ENCODE results near the gene ZMYND8.

DNA sequence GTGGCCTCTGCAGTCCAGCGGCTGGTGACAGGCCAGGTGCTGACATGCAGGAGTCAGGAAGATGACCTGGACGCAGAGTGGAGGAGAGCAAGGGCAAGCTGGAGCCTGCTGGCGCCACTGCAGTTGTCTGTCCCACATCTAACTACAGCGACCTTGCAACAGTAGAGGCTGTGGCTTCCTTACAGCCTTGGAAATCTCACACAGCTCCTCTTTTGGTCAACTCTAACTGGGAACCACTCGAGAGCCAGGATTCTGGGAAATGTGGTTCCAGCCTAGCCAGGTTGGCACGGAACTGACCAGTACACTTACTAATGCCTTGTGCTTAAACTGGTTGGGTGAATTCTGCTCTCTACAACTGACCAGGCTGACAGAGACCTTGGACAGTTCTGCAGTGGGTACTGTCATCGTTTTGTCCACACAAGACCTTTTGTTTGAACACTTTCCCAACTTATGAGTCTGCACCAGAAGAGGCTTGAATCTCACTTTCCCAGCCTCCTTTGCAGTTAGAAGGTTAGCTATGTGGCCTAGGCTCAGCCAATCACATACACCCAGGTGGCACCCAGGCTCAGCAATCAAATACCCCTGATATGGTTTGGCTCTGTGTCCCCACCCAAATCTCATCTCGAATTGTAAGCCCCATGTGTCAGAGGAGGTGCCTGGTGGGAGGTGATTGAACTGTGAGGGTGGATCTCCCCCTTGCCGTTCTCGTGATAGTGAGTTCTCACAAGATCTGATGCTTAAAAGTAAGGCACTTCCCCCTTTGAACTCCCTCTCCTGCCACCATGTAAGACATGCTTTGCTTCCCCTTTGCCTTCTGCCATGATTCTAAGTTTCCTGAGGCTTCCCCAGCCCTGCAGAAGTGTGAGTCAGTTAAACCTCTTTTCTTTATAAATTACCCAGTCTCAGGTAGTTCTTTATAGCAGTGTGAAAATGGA lies 153.5 kb downstream of the ZMYND8 start:
- TF ChIP-seq, protein P1, sequence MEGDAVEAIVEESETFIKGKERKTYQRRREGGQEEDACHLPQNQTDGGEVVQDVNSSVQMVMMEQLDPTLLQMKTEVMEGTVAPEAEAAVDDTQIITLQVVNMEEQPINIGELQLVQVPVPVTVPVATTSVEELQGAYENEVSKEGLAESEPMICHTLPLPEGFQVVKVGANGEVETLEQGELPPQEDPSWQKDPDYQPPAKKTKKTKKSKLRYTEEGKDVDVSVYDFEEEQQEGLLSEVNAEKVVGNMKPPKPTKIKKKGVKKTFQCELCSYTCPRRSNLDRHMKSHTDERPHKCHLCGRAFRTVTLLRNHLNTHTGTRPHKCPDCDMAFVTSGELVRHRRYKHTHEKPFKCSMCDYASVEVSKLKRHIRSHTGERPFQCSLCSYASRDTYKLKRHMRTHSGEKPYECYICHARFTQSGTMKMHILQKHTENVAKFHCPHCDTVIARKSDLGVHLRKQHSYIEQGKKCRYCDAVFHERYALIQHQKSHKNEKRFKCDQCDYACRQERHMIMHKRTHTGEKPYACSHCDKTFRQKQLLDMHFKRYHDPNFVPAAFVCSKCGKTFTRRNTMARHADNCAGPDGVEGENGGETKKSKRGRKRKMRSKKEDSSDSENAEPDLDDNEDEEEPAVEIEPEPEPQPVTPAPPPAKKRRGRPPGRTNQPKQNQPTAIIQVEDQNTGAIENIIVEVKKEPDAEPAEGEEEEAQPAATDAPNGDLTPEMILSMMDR (IDR thresholded peaks at IDR 0.05; ENCODE audit: extremely low read depth in 1 of 2, insufficient read depth in 1 of 2, low read depth in 1 of 2, low read length in 2 of 2): no peak
- TF ChIP-seq POLR2AphosphoS5 (IDR thresholded peaks at IDR 0.05; ENCODE audit: insufficient read depth, low read depth, low read length) (no peak), EZH2 (IDR thresholded peaks at IDR 0.05; ENCODE audit: borderline replicate concordance, low read depth, low read length, severe bottlenecking) (no peak), MYC (IDR thresholded peaks at IDR 0.05; ENCODE audit: low read depth, low read length) (no peak)

All from endothelial cell of umbilical vein (primary cell).